Spleen (tissue), 7 donors: Measurements from ENCODE around the gene SLC10A3.

ENCODE experiments used
- POLR2A ChIP-seq, 3 donors: fragments of 450-650 bp; IDR thresholded peaks; one replicate each; pipeline ENCODE4 v1.5.1; 2017; ENCODE audit warnings: antibody characterized with exemption in 3 of 3, mild to moderate bottlenecking in 1 of 3
- POLR2AphosphoS5 ChIP-seq, 3 donors: sonication (generic); formaldehyde crosslinking; IDR thresholded peaks; one replicate each; pipeline ENCODE4 v1.5.1; 2017; ENCODE audit warnings: antibody characterized with exemption in 3 of 3
- TF ChIP-seq, protein P1 (sequence below), 11 experiments: fragments of 200-600 bp in 7 of 11; fragments of 450-650 bp in 4 of 11; sonication (generic) in 4 of 11; IDR thresholded peaks in 8 of 11; conservative IDR thresholded peaks in 3 of 11; 1 replicate in 7 of 11; 2 replicates in 4 of 11; pipeline versions ENCODE4 v1.4.0 to v1.8.0; 2016 to 2021; ENCODE audit warnings: antibody characterized with exemption in 11 of 11, inconsistent platforms in 4 of 11, mild to moderate bottlenecking in 1 of 11
- donor health status: DM: no; HTN: no; CAD: no; lungs with moderate emphysema.
- donor health status: DM: no; HTN: no; CAD: no.
- donor health status: DM: no; HTN: no; CAD: no.

DNA sequence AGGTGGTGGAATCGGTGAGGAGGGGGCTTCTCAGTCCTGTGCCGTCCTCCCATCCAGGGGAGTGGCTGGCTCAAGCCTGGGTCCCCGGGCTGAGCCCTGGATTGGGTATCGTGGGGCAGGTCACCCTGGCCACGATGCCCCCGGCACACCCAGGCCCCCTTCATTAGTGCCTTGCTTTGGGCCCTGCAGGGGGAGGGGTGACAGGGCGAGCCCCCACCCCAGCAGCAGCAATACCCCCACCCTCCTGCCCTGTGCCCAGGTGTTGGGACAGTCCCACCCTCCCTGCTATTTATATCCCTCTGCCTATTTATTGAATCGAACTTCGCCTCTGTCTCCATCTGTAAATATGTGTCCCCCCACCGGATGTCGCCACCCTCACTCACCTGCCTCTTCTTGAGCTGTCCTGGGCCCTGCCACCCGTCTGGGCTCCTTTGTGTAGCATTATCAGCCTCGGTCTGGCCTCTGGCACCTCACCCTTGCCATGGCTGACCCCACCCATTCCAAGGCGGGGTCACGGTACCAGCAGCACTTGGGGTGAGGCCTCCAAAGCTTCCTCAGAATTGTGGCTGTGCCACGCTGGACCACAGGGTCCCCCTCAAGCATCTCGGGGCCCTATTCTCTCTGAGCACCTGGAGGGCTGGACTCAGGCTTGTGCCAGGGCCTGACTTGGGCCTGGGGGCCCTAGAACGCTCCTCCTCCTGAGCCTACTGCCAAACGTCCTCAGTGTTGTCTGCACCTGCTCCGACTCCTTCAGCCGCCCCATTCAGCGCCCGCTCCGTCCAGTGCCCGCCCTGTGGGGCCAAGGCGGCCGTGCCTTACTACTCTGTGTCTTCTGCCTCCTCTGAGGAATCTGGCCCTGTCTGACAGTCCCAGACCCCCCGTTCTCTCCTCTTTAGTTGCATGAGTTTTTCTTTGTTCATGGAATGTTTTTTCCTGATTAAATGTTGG lies 17.5 kb downstream of the SLC10A3 start:
- TF ChIP-seq, protein P1, sequence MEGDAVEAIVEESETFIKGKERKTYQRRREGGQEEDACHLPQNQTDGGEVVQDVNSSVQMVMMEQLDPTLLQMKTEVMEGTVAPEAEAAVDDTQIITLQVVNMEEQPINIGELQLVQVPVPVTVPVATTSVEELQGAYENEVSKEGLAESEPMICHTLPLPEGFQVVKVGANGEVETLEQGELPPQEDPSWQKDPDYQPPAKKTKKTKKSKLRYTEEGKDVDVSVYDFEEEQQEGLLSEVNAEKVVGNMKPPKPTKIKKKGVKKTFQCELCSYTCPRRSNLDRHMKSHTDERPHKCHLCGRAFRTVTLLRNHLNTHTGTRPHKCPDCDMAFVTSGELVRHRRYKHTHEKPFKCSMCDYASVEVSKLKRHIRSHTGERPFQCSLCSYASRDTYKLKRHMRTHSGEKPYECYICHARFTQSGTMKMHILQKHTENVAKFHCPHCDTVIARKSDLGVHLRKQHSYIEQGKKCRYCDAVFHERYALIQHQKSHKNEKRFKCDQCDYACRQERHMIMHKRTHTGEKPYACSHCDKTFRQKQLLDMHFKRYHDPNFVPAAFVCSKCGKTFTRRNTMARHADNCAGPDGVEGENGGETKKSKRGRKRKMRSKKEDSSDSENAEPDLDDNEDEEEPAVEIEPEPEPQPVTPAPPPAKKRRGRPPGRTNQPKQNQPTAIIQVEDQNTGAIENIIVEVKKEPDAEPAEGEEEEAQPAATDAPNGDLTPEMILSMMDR (IDR thresholded peaks at IDR 0.05 in 8 of 11, conservative IDR thresholded peaks at IDR 0.05 in 3 of 11), result no peak
- TF ChIP-seq POLR2AphosphoS5 (IDR thresholded peaks at IDR 0.05), result no peak
- TF ChIP-seq POLR2A (IDR thresholded peaks at IDR 0.05), result no peak
